Tibial nerve (tissue), 4 donors: ENCODE measurements around the gene CCR5AS.

ENCODE experiments used
- CTCF ChIP-seq, 5 experiments: fragments of 200-600 bp in 3 of 5; fragments of 450-650 bp in 2 of 5; sonication (generic) in 3 of 5; IDR thresholded peaks; one replicate each; pipeline ENCODE4 v1.5.1; 2016 to 2019; ENCODE audit warnings: antibody characterized with exemption in 5 of 5, mild to moderate bottlenecking in 3 of 5, moderate library complexity in 2 of 5
- EP300 ChIP-seq, 2 donors: sonication (generic); formaldehyde crosslinking; IDR thresholded peaks; one replicate each; pipeline ENCODE4 v1.6.1; 2017; ENCODE audit warnings: antibody characterized with exemption in 2 of 2, mild to moderate bottlenecking in 1 of 2
- POLR2A ChIP-seq, 2 donors: fragments of 450-650 bp; IDR thresholded peaks; one replicate each; pipeline ENCODE4 v1.6.1; 2017; ENCODE audit warnings: antibody characterized with exemption in 2 of 2, mild to moderate bottlenecking in 2 of 2, moderate library complexity in 2 of 2

GRCh38 chr3:46337911-46338310 is 69.0 kb downstream of the CCR5AS start:
- TF ChIP-seq POLR2A (IDR thresholded peaks at IDR 0.05) (no peak), CTCF (IDR thresholded peaks at IDR 0.05) (no peak), EP300 (IDR thresholded peaks at IDR 0.05) (no peak)
